Activated naive CD4-positive, alpha-beta T cell treated with anti-CD3 and anti-CD28 coated beads, Interleukin-2, amount 50 U/mL, for 24 hours (primary cell): ENCODE data around the gene GAK.

Source experiments
- H3K27ac Mint-ChIP-seq: one replicate; pipeline ENCODE4 v1.8.0; 2021; ENCODE audit warnings: mild to moderate bottlenecking, mixed read lengths
- H3K27me3 Mint-ChIP-seq: one replicate; pipeline ENCODE4 v1.8.0; 2021; ENCODE audit warnings: mixed read lengths
- H3K36me3 Mint-ChIP-seq: one replicate; pipeline ENCODE4 v1.8.0; 2021; ENCODE audit warnings: mixed read lengths
- H3K4me1 Mint-ChIP-seq: one replicate; pipeline ENCODE4 v1.8.0; 2021; ENCODE audit warnings: mixed read lengths
- H3K4me3 Mint-ChIP-seq: one replicate; pipeline ENCODE4 v1.8.0; 2021; ENCODE audit warnings: mild to moderate bottlenecking, mixed read lengths
- H3K9me3 Mint-ChIP-seq: one replicate; pipeline ENCODE4 v1.8.0; 2021; ENCODE audit warnings: mixed read lengths

Gene GAK

GRCh38 chr4:854356-854755 is 77.8 kb downstream of the GAK start:
- no peak overlapping the region for H3K27ac Mint-ChIP-seq
- no peaks in the 10 kb centered on the region for H3K27me3 Mint-ChIP-seq

GRCh38 chr4:853416-853781 is 78.7 kb downstream of the GAK start:
- Mint-ChIP-seq H3K4me1 (peaks cover 13% of the 10 kb centered on the region), H3K27ac (no peak overlapping the region), H3K9me3 (peaks cover 4% of the 10 kb centered on the region), H3K27me3 (no peaks in the 10 kb centered on the region), H3K4me3 (no peak overlapping the region), H3K36me3 (peaks cover 19% of the 10 kb centered on the region)

More at GRCh38 chr4:854356-854755, 77.8 kb downstream of the GAK start:
- H3K4me1 Mint-ChIP-seq: peaks cover 13% of the 10 kb centered on the region
- H3K36me3 Mint-ChIP-seq: peaks cover 20% of the 10 kb centered on the region
- H3K9me3 Mint-ChIP-seq: peaks cover 4% of the 10 kb centered on the region
- no peak overlapping the region for H3K4me3 Mint-ChIP-seq

GRCh38 chr4:851701-852430 is 80.2 kb downstream of the GAK start:
- no peak overlapping the region for H3K4me3 Mint-ChIP-seq
- H3K36me3 Mint-ChIP-seq: peaks cover 13% of the 10 kb centered on the region
- no peak overlapping the region for H3K27ac Mint-ChIP-seq
- H3K9me3 Mint-ChIP-seq: peaks cover 4% of the 10 kb centered on the region
- no peaks in the 10 kb centered on the region for H3K27me3 Mint-ChIP-seq
- peaks cover 7% of the 10 kb centered on the region for H3K4me1 Mint-ChIP-seq

GRCh38 chr4:850323-850945 is 81.7 kb downstream of the GAK start:
- Mint-ChIP-seq H3K27ac (no peak overlapping the region), H3K36me3 (peaks cover 6% of the 10 kb centered on the region), H3K9me3 (no peaks in the 10 kb centered on the region), H3K4me3 (no peak overlapping the region), H3K27me3 (no peaks in the 10 kb centered on the region), H3K4me1 (no peaks in the 10 kb centered on the region)

- Mint-ChIP-seq H3K4me1 (no peaks in the 10 kb centered on the region), H3K4me3 (no peak overlapping the region), H3K36me3 (peaks cover 4% of the 10 kb centered on the region), H3K27ac (no peak overlapping the region), H3K9me3 (no peaks in the 10 kb centered on the region), H3K27me3 (no peaks in the 10 kb centered on the region)
These were observed 82.5 kb downstream of the GAK start for GRCh38 chr4:849478-850175.

- peaks cover 7% of the 10 kb centered on the region for H3K36me3 Mint-ChIP-seq
- H3K9me3 Mint-ChIP-seq: no peaks in the 10 kb centered on the region
- no peaks in the 10 kb centered on the region for H3K27me3 Mint-ChIP-seq
- H3K4me3 Mint-ChIP-seq: no peak overlapping the region
- no peaks in the 10 kb centered on the region for H3K4me1 Mint-ChIP-seq
- no peak overlapping the region for H3K27ac Mint-ChIP-seq
These were observed 83.2 kb downstream of the GAK start for GRCh38 chr4:848803-849477.

- H3K4me3 Mint-ChIP-seq: no peak overlapping the region
- no peaks in the 10 kb centered on the region for H3K9me3 Mint-ChIP-seq
- H3K27ac Mint-ChIP-seq: peak overlapping the region; percentile 12
- no peaks in the 10 kb centered on the region for H3K27me3 Mint-ChIP-seq
- peaks cover 7% of the 10 kb centered on the region for H3K36me3 Mint-ChIP-seq
- H3K4me1 Mint-ChIP-seq: no peaks in the 10 kb centered on the region
These were observed 83.8 kb downstream of the GAK start for GRCh38 chr4:848307-848691.

- Mint-ChIP-seq H3K4me3 (no peak overlapping the region), H3K36me3 (peaks cover 10% of the 10 kb centered on the region), H3K9me3 (no peaks in the 10 kb centered on the region), H3K27me3 (no peaks in the 10 kb centered on the region), H3K27ac (no peak overlapping the region), H3K4me1 (no peaks in the 10 kb centered on the region)
These were observed 86.3 kb downstream of the GAK start for GRCh38 chr4:845836-846251.

GRCh38 chr4:845233-845835 is 86.8 kb downstream of the GAK start:
- Mint-ChIP-seq H3K4me1 (no peaks in the 10 kb centered on the region), H3K4me3 (no peak overlapping the region), H3K27me3 (no peaks in the 10 kb centered on the region), H3K27ac (no peak overlapping the region), H3K9me3 (peaks cover under 1% of the 10 kb centered on the region), H3K36me3 (peaks cover 13% of the 10 kb centered on the region)

- no peak overlapping the region for H3K4me3 Mint-ChIP-seq
- H3K27ac Mint-ChIP-seq: no peak overlapping the region
- no peaks in the 10 kb centered on the region for H3K27me3 Mint-ChIP-seq
- no peaks in the 10 kb centered on the region for H3K4me1 Mint-ChIP-seq
- peaks cover 17% of the 10 kb centered on the region for H3K36me3 Mint-ChIP-seq
- H3K9me3 Mint-ChIP-seq: peaks cover 5% of the 10 kb centered on the region
These were observed 87.3 kb downstream of the GAK start for GRCh38 chr4:844752-845232.

- no peaks in the 10 kb centered on the region for H3K27me3 Mint-ChIP-seq
- H3K36me3 Mint-ChIP-seq: peaks cover 16% of the 10 kb centered on the region
- no peak overlapping the region for H3K4me3 Mint-ChIP-seq
- no peak overlapping the region for H3K27ac Mint-ChIP-seq
- no peaks in the 10 kb centered on the region for H3K4me1 Mint-ChIP-seq
- H3K9me3 Mint-ChIP-seq: peaks cover 10% of the 10 kb centered on the region
These were observed 92.3 kb downstream of the GAK start for GRCh38 chr4:839675-840443.

GRCh38 chr4:837772-838171 is 94.3 kb downstream of the GAK start:
- Mint-ChIP-seq H3K36me3 (peaks cover 12% of the 10 kb centered on the region), H3K27ac (no peak overlapping the region), H3K27me3 (no peaks in the 10 kb centered on the region), H3K4me1 (peaks cover 4% of the 10 kb centered on the region), H3K4me3 (no peak overlapping the region), H3K9me3 (peaks cover 10% of the 10 kb centered on the region)

- H3K27me3 Mint-ChIP-seq: no peaks in the 10 kb centered on the region
- H3K36me3 Mint-ChIP-seq: peaks cover 10% of the 10 kb centered on the region
- H3K4me3 Mint-ChIP-seq: no peak overlapping the region
These were observed 95.3 kb downstream of the GAK start for GRCh38 chr4:836750-837301.

GRCh38 chr4:836003-836511 is 96.1 kb downstream of the GAK start:
- H3K27ac Mint-ChIP-seq: no peak overlapping the region
- no peak overlapping the region for H3K4me3 Mint-ChIP-seq
- peaks cover 10% of the 10 kb centered on the region for H3K9me3 Mint-ChIP-seq
- H3K4me1 Mint-ChIP-seq: peaks cover 4% of the 10 kb centered on the region
- peaks cover 8% of the 10 kb centered on the region for H3K36me3 Mint-ChIP-seq
- H3K27me3 Mint-ChIP-seq: no peaks in the 10 kb centered on the region

More at GRCh38 chr4:836750-837301, 95.3 kb downstream of the GAK start:
- Mint-ChIP-seq H3K4me1 (peaks cover 4% of the 10 kb centered on the region), H3K27ac (no peak overlapping the region), H3K9me3 (peaks cover 10% of the 10 kb centered on the region)
